ENCODE data around the gene NDUFV2.

GRCh38 chr18:9086624-9087023 lies 15.9 kb upstream of the NDUFV2 start:
- TF ChIP-seq CTCF (optimal IDR thresholded peaks at IDR 0.05 in 1 of 3, IDR thresholded peaks at IDR 0.05 in 1 of 3, conservative IDR thresholded peaks at IDR 0.05 in 1 of 3; ENCODE audit: extremely low read depth in 1 of 3, insufficient read depth in 2 of 3, low read length in 3 of 3) (no peak), EZH2 (IDR thresholded peaks at IDR 0.05; ENCODE audit: low read length) (no peak)

All from keratinocyte (primary cell).